GM19438 (cell line): Measurements from ENCODE around the gene HMBS.
"Not testable (repeated sequence)": the region's sequence is repeated elsewhere in the genome, so short reads cannot be mapped to it uniquely, and the experiment has no call there.

Source experiments
- ATAC-seq: cut with Tn5 transposase; IDR thresholded peaks from one replicate; pipeline ENCODE4 v1.9.1; 2021; ENCODE audit warnings: low read depth; ENCODE audit not compliant: unreplicated experiment

Gene HMBS

DNA sequence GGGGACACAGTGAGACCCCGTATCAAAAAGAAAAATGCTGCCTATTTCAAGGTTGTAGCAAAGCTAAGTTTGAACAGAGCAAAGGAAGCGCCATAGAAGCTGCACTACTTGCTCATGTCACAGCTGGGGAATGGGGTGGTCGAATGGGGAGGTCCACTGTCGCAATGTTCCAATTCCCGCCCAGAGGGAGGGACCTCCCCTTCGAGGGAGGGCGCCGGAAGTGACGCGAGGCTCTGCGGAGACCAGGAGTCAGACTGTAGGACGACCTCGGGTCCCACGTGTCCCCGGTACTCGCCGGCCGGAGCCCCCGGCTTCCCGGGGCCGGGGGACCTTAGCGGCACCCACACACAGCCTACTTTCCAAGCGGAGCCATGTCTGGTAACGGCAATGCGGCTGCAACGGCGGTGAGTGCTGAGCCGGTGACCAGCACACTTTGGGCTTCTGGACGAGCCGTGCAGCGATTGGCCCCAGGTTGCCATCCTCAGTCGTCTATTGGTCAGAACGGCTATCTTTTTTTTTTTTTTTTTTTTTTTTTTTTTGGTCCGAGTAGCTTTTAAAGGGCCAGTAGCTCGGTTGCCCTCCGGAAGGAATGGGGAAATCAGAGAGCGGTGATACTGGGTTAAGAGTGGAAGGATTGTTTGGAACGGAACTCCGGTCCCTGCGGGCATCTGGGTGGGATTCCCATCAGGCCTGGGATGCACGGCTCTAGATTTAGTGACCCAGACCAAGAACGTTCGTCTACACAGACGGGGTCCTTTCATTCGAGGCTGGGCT, at the start of gene HMBS:
TSS of gene HMBS (plus strand) at position 219 of the 774 bp plus-strand sequence. CDS start at position 372, 153 bp downstream.
- ATAC-seq = peak; percentile 92

DNA sequence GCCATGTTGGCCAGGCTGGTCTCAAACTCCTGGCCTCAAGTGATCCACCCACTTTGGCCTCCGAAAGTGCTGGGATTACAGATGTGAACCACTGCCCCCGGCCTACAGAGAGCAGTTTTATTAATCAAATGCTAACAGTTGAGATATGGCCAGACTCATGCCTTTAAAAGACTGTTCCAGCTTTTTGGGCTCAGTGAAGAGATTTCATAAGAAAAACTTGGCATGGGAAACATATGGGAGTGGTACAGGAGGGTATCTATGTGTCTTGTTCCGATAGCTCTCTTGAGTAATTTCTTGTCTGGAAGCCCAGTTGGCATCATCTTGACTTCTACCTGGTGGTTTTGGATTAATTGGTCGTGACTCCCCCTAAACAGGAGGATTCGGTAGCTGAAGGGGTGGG, 45.8 kb upstream of the HMBS start:
- no peak for ATAC-seq

DNA sequence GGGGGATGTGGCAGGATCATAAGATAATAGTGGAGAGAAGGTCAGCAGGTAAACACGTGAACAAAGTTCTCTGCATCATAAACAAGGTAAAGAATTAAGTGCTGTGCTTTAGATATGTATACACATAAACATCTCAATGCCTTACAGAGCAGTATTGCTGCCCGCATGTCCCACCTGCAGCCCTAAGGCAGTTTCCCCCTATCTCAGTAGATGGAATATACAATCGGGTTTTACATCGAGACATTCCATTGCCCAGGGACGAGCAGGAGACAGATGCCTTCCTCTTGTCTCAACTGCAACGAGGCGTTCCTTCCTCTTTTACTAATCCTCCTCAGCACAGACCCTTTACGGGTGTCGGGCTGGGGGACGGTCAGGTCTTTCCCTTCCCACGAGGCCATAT, 45.2 kb upstream of the HMBS start:
- not testable (repeated sequence) for ATAC-seq

DNA sequence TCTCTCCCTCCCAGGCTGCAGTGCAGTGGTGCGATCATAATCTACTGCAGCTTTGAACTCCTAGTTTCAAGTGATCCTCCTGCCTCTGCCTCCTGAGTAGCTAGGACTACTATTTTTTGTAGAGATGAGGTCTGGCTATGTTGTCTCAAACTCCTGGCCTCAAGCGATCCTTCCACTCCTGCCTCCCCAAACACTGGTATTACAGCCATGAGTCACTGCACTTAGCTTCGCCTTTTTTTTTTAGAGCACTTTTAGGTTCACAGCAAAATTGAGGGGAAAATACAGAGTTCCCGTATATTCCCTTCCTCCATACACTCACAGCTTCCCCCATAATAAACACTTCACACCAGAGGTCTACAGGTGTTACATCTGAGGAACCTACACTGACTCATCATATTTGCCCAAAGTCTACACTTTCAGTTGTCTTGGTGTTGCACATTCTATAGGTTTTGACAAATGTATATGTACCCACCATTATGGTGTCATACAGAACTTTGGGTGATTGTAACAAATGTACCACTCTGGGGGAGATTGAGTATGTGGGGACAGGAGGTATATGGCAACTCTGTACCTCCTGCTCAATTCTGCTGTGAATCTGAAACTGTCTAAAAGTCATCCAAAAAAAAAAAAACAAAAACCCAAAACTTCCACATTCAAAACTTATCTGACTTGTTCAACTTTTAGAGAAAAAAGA, 42.7 kb upstream of the HMBS start:
- no peak for ATAC-seq

DNA sequence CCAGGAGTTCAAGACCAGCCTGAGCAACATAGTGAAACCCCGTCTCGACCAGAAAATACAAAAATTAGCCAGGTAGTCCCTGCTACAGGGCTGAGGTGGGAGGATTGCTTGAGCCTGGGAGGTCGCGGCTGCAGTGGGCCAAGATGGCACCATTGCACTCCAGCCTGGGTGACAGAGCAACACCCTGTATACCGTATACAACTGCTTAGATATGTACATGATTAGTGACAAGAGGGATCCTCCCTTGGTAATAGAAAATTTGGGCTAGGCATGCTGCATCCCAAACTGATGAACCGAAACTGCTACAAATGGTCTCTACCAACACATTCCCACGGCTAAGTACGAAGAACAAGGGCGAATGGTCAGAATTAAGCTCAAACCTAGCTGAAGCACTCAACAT, 41.8 kb upstream of the HMBS start:
- no peak for ATAC-seq

DNA sequence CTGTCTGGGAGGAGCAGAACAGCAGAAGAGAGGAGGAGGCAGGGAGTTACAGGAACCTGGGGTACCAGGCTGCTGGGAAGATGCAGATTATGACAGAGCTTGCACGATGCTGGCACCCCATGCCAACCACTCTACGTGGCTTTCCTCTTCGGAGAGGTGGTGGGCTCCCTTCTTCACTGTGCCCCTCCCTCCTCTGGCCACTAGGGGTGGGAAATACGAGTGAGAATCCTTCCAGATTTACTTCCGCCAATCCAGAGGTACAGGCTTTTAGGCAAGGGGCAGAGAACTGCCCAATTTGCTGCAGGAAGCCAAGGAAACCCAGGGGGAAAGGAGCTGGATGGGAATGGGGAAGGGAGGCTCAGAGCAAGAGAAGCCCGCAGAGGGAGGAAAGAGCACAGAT, 40.0 kb upstream of the HMBS start:
- no peak for ATAC-seq

DNA sequence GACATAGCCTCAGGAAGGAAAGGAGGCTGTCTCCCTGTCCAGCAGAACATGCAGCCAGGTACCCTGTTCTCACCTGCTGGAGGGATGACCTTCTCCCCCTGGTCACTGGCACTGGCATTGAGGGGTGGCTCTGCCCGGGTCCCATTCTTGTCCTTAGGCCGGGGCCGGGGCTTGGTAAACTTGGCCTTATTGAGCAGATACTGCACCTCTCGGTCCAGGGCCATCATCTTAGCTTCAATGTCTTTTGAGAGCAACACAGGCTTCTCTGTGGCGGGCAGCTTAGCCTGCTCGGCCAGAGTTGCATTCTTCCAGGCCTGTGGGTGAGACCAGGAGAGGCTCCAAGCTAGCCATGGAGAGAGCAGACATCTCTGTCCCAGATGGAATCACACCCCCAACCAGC, 38.2 kb upstream of the HMBS start:
- ATAC-seq = no peak

DNA sequence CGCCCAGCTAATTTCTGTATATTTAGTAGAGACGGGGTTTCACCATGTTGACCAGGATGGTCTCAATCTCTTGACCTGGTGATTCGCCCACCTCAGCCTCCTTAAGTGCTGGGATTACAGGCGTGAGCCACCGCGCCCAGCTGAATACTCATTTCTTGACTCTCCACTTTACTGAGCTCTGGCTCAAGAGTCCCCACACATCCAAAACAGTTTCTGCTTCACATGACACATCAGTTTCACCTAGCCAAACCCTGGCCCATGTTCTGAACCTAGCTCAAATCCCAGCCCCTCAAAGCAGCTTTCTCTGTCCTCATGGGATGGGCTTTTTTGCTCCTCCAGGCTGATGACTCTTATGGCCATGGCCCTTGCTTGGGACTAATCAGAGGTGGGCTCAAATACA, 37.5 kb upstream of the HMBS start:
- no peak for ATAC-seq

DNA sequence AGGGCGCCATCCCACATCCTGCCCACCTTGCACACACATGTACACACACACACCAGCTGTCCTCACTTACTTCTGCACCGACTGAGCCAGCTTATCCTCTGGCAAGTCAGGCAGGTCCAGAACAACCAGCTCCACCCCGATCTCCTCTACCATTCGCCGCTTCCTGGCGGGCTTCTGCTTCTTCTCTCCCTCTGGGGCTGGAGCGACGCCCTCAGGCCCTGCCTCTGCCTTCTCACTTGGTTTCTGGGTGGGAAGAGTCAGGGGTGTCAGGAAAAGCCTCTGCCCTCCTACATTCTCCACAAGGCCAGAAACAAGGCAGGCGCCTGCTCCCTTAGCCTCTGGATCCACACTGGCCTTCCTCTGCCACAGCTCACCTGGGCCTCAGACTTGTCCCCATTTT, 36.0 kb upstream of the HMBS start:
- no peak for ATAC-seq

DNA sequence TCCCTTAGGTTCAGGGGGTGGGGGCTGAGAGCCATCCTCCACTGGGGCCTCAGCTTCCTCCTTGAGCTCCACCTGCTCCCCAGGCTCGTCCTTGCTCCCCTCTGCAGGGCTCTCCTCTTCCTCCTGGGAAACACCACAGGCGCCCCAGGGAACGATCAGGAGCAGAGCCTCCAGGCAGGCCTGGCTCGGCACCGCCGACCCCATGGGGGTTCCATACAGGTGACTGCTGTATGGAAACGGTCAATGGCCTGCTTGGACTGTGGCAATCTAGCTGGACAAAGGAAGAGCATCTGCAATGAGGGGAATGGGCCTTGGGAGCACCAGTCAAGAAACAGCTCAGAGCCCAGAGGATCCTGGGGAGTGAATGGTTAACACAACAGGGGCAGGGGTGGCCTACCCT, 35.6 kb upstream of the HMBS start:
- no peak for ATAC-seq

DNA sequence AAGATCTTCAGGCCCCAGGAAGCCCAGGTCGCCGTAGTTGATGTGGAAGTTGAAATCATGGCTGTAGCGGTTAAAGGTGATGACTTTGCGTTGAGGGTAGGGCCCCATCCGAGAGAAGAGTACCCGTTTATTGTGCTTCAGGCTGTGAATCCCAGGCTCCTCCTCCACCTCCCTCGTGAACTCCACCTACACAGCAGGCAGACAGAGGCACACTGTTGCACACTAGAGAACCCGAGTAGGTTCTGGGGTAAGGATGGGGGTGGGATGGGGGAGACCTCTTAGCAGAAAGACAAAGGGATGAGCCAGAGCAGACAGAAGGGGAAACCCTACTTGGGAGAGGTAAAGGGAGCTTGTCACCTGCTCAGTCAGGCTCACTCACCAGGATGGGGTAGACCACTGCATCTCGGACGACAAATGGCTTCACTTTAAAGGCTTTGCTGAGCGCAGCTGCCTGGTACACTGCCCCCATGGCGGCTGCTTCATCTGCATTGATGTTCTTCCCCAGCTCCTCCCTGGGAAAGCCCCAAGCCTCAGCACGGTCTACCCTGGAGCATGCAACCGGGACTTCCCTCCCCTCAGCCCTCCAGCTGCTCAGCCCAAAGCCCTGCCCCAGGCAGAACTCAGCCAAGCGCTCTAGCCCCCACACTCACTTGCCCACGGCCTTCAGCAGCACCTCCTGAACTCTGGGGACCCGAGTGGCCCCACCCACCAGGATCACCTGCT, 33.1 kb upstream of the HMBS start:
- no peak for ATAC-seq

DNA sequence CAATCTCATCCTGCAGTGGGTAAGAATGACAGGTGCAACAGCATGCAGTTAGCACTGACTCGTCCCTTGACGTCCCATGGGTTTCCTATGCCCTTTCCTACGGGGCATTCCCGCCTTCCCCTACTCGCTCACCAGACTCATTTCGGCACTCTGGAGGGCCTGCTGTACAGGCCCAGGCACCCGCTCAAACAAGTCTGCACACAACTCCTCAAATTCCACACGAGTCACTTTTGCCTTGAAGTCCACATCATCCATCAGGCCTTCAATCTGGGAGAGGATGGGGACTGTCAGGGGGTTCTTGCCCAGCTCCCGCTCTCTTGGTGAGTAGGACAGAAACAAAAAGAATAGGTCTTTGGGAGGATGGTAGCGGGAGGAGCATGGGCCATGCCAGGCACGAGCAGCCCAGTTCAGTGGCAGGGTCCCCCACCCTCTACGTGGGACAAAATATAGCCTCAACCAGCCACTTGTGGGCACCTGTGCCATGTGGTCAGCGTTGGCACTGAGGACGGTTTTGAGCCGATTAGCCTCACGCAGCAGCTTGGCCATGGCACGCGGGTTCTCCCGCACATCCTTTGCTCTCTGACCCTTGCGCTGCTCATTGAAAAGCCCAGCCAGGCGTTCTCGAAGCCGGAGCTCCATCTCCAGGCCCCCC, 32.4 kb upstream of the HMBS start:
- no peak for ATAC-seq

DNA sequence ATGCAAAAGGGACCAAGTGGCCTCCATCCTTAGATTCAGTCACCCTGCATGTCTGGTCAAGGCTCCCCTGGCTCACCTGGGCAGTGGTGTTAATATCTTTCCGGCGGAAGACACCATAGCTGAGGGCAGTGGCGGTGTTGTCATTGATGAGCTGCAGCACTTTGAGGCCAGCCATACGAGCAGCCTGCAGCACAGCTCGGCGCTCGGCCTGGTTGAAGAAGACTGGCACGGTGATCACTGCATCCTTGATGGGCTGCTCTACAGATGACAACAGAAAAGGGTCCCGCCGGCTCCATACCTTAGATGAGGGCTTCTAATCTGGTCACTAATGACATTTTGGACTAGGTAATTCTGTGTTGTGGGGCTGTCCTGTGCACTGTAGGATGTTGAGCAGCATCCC, 30.3 kb upstream of the HMBS start:
- ATAC-seq = no peak

DNA sequence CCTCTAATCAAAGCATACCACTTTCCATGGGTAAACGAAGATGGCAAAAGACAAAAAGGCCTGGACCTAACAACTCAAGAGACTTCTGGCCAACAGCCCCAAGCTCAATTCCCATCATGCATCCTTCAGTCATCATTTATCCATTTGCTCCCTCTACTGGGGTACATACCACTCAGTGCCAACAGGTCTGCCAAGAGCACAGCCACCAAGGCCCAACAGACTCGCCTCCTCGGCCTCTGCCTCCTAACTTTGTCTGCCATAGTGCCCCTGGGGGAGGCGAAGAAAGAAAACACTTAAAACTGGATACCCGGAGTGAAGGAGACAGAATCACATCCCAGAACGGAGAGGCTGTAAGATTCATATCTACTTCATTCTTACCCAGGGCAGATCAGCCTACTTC, 28.8 kb upstream of the HMBS start:
- ATAC-seq = no peak

DNA sequence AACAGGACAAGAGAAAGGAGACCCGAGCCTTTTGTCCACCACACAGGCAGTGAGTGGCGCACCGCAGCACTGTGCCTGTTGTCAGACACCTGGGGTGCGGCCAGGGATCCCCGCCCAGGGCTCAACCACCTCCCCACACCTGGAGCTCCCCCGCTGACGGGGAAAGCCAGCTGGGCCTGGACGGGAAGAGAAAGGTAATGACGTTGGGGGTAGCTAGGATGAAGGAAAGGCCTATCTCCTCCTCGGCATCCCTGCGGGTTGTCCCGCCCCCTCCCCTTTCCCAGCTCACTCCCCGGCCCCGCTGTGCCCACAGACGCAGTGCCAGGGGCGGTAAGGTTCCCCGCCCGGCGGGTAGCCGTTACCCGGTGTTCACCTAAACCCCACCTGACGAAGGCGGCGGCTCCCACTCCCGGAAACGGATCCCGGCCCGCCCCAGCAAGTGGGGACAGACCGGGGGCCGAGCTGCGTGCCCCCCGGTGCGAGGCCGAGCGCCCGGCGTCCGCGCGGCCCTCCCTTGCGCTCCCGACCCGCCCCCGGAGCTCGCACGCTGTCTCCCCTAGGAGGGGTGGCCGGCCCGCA, 28.2 kb upstream of the HMBS start:
- ATAC-seq = peak; percentile 3

DNA sequence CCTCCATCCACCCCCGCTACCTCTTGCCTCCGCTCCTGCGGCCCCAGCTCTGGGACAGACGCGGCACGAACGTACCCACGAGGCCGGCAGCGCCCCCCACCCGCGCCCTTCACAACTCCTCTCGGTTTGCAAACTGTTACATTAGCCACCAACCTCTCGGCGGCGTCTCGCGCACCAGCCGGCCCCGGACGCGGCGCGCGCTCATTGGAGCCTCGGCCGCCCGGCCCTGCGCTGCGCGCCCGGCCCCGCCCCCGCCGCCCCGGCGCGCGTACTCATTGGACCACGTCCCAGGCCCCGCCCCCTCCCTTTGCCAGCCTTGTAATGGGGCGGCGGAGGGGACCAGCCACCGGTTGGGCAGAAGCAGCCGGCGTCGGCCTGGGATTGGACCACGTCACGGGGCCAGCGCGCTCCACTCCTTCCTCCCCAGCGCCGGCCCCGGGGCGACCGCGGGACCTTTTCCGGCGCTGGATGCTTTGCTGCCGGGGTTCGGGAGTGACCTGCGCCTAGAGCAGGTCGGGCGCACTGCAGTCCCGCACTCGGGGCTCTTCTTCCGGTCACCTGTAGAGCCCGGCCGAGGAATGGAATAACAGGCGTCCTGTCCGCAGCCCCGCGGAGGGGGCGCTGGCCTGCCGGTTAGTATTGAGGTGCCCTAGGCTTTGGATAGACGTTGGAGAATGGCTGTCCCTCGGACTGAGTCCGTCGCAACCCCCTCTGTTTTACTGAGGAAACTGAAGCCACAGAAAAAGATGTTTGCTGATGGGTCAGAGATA, 27.5 kb upstream of the HMBS start, which contains the start of gene HYOU1:
TSS of gene HYOU1 (minus strand) at position 206 of the 770 bp plus-strand sequence. CDS start 1,045 bp downstream, outside the sequence.
- peak; percentile 88 for ATAC-seq

DNA sequence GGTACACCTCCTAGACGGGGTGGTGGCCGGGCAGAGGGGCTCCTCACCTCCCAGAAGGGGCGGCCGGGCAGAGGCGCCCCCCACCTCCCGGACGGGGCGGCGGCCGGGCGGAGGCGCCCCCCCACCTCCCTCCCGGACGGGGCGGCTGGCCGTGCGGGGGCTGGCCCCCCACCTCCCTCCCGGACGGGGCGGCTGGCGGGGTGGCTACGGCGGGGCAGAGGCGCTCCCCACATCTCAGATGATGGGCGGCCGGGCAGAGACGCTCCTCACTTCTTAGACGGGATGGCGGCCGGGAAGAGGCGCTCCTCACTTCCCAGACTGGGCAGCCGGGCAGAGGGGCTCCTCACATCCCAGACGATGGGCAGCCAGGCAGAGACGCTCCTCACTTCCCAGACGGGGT, 25.6 kb upstream of the HMBS start:
- ATAC-seq = not testable (repeated sequence)

DNA sequence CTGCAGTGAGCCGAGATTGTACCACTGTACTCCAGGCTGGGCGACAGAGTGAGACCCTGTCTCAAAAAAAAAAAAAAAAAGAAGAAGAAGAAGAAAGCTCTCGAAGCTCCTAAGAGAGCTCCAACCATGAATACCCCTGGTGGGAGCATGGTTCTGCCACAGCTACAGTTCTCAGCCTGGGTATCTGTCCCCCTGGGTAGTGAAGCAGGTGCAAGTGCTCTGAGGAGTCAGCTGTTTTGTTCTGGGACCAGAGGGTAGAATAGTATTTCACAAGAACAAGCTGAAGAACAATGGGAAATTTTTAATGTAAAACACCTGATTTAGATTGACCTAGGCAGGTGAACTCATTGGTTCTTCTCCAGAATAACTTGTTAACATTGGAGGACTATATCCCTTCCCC, 23.4 kb upstream of the HMBS start:
- ATAC-seq = no peak

DNA sequence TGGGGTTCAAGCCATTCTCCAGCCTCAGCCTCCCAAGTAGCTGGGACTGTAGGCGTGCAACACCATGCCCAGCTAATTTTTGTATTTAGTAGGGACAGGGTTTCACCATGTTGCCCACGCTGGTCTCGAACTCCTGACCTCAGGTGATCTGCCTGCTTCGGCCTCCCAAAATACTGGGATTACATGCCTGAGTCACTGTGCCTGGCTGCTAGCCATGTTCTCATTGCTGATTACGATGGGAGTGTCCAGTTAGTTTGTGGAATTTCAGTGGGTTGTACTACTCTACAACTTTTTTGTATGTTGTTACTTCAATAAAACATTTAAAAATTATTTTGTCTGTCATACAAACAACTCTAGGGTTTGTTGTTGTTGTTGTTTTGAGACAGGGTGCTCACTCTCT, 21.9 kb upstream of the HMBS start:
- no peak for ATAC-seq

DNA sequence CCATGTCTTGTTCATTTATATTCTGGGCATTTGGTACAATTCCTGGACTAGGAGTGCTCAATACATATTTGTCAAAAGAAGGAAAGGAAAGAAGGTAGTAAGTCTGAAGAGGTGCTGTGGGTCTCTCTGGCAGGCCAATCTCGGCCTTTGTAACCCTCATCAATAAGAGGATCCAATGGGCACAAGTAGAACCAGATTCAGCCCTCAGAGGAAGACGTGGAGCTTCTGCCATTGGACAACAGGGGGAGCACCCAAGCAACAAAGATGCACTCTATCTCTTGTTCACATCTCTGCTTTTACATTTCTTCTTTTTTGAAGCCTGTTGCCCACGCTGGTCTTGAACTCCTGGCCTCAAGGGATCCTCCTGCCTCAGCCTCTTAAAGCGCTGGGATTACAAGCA, 19.3 kb upstream of the HMBS start:
- ATAC-seq = no peak
